Uterus (tissue), 2 donors: ENCODE results near the gene ARMH3.

Source experiments
- CTCF ChIP-seq, 4 experiments: fragments of 200-600 bp in 2 of 4; fragments of 450-650 bp in 2 of 4; sonication (generic) in 2 of 4; IDR thresholded peaks; one replicate each; pipeline ENCODE4 v1.5.1; 2016 to 2019; ENCODE audit warnings: antibody characterized with exemption in 4 of 4, mild to moderate bottlenecking in 2 of 4, moderate library complexity in 1 of 4
- POLR2A ChIP-seq, 2 donors: fragments of 450-650 bp; IDR thresholded peaks; one replicate each; pipeline ENCODE4 v1.6.1; 2016; ENCODE audit warnings: antibody characterized with exemption in 2 of 2, mild to moderate bottlenecking in 1 of 2, moderate library complexity in 1 of 2

GRCh38 chr10:101941871-101942270 is 114.1 kb downstream of the ARMH3 start:
- no peak for TF ChIP-seq POLR2A (IDR thresholded peaks at IDR 0.05)
- no peak for TF ChIP-seq CTCF (IDR thresholded peaks at IDR 0.05)
